ENCODE results near the gene APPBP2.

DNA sequence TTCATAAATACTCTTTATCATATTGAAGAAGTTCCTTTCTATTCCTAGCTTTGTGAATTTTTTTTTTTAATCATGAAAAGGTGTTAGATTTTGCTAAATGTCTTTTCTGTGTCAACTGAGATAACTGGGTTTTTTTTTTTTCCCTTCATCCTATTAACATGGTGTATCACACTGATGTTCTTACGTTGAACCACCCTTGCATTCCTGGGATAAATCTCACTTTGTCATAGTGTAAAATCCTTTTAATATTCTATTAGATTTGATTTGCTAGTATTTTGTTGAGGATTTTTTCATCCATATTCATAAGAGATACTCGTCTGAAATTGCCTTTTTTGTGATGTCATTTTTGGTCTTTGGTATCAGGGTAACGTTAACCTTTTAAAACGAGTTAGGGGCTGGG lies 54.6 kb downstream of the APPBP2 start:
- no peak for TF ChIP-seq REST (IDR thresholded peaks at IDR 0.05; ENCODE audit: insufficient read depth in 1 of 2, low read depth in 2 of 2, low read length in 2 of 2)
- TF ChIP-seq SIN3A (IDR thresholded peaks at IDR 0.05; ENCODE audit: borderline replicate concordance, insufficient read depth, low read length) = no peak
- no peak for TF ChIP-seq TAF1 (IDR thresholded peaks at IDR 0.05; ENCODE audit: borderline replicate concordance, insufficient read depth, low read length)
